K562 treated with DMSO at 1 percent for 48 hours (cell line): ENCODE measurements around the gene OR6T1. TPM values are rescaled to one million over a fixed set of nuclear protein-coding genes. Genes with fewer than 3 reads are reported as not detected.

ENCODE experiments used
- total RNA-seq: library from RNA; unstranded; fragments of 300-600 nt; gene quantifications from 2 replicates; pipeline ENCODE4 v1.2.3, GENCODE V29; 2022; ENCODE audit warnings: low replicate concordance; ENCODE audit errors: extremely low read depth

OR6T1 gene
- total RNA-seq = not detected in 2 replicates

GRCh38 chr11:123943738-123944137, at the start of gene OR6T1:
TSS of gene OR6T1 (minus strand) at chr11:123943838. CDS start at chr11:123943838, 0 bp downstream.

GRCh38 chr11:123977731-123978347, 34.2 kb upstream of the OR6T1 start, which contains the start of gene OR10S1:
TSS of gene OR10S1 (minus strand) at chr11:123977781. CDS start at chr11:123977664, 117 bp downstream.

GRCh38 chr11:123939317-123939716, 4.3 kb downstream of the OR6T1 start, which contains the start of gene OR4D5:
TSS of gene OR4D5 (plus strand) at chr11:123939617. CDS start at chr11:123939617, 0 bp downstream.

GRCh38 chr11:123901867-123902266, 41.8 kb downstream of the OR6T1 start, which contains the start of gene OR8D4:
TSS of gene OR8D4 (plus strand) at chr11:123902167. CDS start at chr11:123906432, 4,265 bp downstream.

Other genes starting within 250 kb of the OR6T1 start
- gene ZNF202, start 202.2 kb downstream of the OR6T1 start, total RNA-seq = not detected in 2 replicates
- not detected in 2 replicates for gene OR6X1, start 189.3 kb downstream of the OR6T1 start, total RNA-seq
- not detected in 2 replicates for gene OR6M1, start 137.5 kb downstream of the OR6T1 start, total RNA-seq
- not detected in 2 replicates for gene TMEM225, start 58.2 kb downstream of the OR6T1 start, total RNA-seq
- not detected in 2 replicates for gene OR8D4, start 41.7 kb downstream of the OR6T1 start, total RNA-seq
- not detected in 2 replicates for gene OR4D5, start 4.2 kb downstream of the OR6T1 start, total RNA-seq
- gene OR10S1, start 33.9 kb upstream of the OR6T1 start, total RNA-seq = not detected in 2 replicates
- not detected in 2 replicates for gene OR10G6, start 51.3 kb upstream of the OR6T1 start, total RNA-seq
- not detected in 2 replicates for gene OR10G4, start 69.2 kb upstream of the OR6T1 start, total RNA-seq
- not detected in 2 replicates for gene OR10G9, start 79.2 kb upstream of the OR6T1 start, total RNA-seq
- not detected in 2 replicates for gene OR10G8, start 83.0 kb upstream of the OR6T1 start, total RNA-seq
- gene OR10G7, start 97.5 kb upstream of the OR6T1 start, total RNA-seq = not detected in 2 replicates
- gene VWA5A, start 171.6 kb upstream of the OR6T1 start, total RNA-seq = not detected in 2 replicates
- gene OR10D3, start 239.5 kb upstream of the OR6T1 start, total RNA-seq = not detected in 2 replicates